IMR-90 (cell line): ENCODE data around the gene HVCN1. TPM values are rescaled to one million over a fixed set of nuclear protein-coding genes. Genes with fewer than 3 reads are reported as not detected.

Experiments
- ATAC-seq: fragments of 200-7000 bp; cut with Tn5 transposase; 2 replicates; pipeline ENCODE4 v1.9.1; 2020; ENCODE audit warnings: low read depth, mild to moderate bottlenecking, moderate library complexity
- BruUV-seq: library from RNA; stranded (reverse); fragments of 400-500 nt; replicated peaks from 2 replicates; lab custom pipeline; 2021; lab: Mats Ljungman, UMichigan
- CTCF ChIA-PET: fragments of 300-600 bp; formaldehyde crosslinking; extraction: SDS; loops from one replicate; lab custom pipeline; 2021; ENCODE audit warnings: antibody characterized with exemption; lab: Yijun Ruan, JAX
- POLR2A ChIA-PET: fragments of 300-600 bp; sonication (Branson Sonifier 250); formaldehyde crosslinking; loops from one replicate; lab custom pipeline; 2022; ENCODE audit warnings: antibody characterized with exemption; ENCODE audit not compliant: unreplicated experiment; lab: Charles Lee
- DNase-seq: peaks from one replicate; pipeline ENCODE4 v3.0.0; 2013
- H2AFZ ChIP-seq: replicated peaks from 2 replicates; pipeline ENCODE3; 2013; ENCODE audit warnings: low read length, mild to moderate bottlenecking; ENCODE audit not compliant: poor library complexity
- H2AK5ac ChIP-seq: 2 replicates; pipeline ENCODE4 v1.6.1; 2013; ENCODE audit warnings: low read depth, low read length, inconsistent platforms
- H2AK9ac ChIP-seq: replicated peaks from 2 replicates; pipeline ENCODE3; 2013; ENCODE audit warnings: mild to moderate bottlenecking, low read depth, low read length, moderate library complexity; ENCODE audit not compliant: poor library complexity
- H2BK120ac ChIP-seq: 2 replicates; pipeline ENCODE4 v1.6.1; 2013; ENCODE audit warnings: low read depth, low read length, inconsistent platforms
- H2BK15ac ChIP-seq: 3 replicates; pipeline ENCODE4 v1.6.1; 2013; ENCODE audit warnings: low read depth, low read length, inconsistent platforms
- H2BK20ac ChIP-seq: 2 replicates; pipeline ENCODE4 v1.6.1; 2013; ENCODE audit warnings: low read depth, mild to moderate bottlenecking, inconsistent platforms, low read length, moderate library complexity
- H2BK5ac ChIP-seq: 2 replicates; pipeline ENCODE4 v1.6.1; 2013; ENCODE audit warnings: mild to moderate bottlenecking, low read depth, low read length, inconsistent platforms; ENCODE audit not compliant: poor library complexity, severe bottlenecking
- H3K14ac ChIP-seq: replicated peaks from 2 replicates; pipeline ENCODE4 v1.6.1; 2013; ENCODE audit warnings: low read depth, low read length, inconsistent platforms
- H3K18ac ChIP-seq: 2 replicates; pipeline ENCODE4 v1.6.1; 2013; ENCODE audit warnings: low read depth, low read length, control low read depth
- H3K23ac ChIP-seq: 2 replicates; pipeline ENCODE4 v1.6.1; 2013; ENCODE audit warnings: low read depth, low read length, inconsistent platforms
- H3K27ac ChIP-seq: 2 replicates; pipeline ENCODE4 v1.5.1; 2013; ENCODE audit warnings: mild to moderate bottlenecking, control low read depth, low read length; ENCODE audit not compliant: insufficient read depth
- H3K27me3 ChIP-seq: 2 replicates; pipeline ENCODE4 v1.6.1; 2013; ENCODE audit warnings: low read length; ENCODE audit not compliant: control insufficient read depth, insufficient read depth
- H3K36me3 ChIP-seq: 2 replicates; pipeline ENCODE4 v1.6.1; 2013; ENCODE audit warnings: low read length, mixed read lengths; ENCODE audit not compliant: control insufficient read depth, insufficient read depth
- H3K4ac ChIP-seq: 2 replicates; pipeline ENCODE4 v1.6.1; 2013; ENCODE audit warnings: low read depth, low read length, inconsistent platforms
- H3K4me1 ChIP-seq: 2 replicates; pipeline ENCODE4 v1.6.1; 2013; ENCODE audit warnings: low read length, mixed read lengths; ENCODE audit not compliant: control insufficient read depth, insufficient read depth
- H3K4me2 ChIP-seq: 2 replicates; pipeline ENCODE4 v1.6.1; 2013; ENCODE audit warnings: low read depth, mild to moderate bottlenecking, control low read depth, low read length, moderate library complexity
- H3K4me3 ChIP-seq: 2 replicates; pipeline ENCODE4 v1.5.1; 2013; ENCODE audit warnings: low read depth, mild to moderate bottlenecking, control low read depth, low read length, moderate library complexity; ENCODE audit not compliant: insufficient read depth
- H3K56ac ChIP-seq: 2 replicates; pipeline ENCODE4 v1.6.1; 2013; ENCODE audit warnings: low read length, inconsistent platforms; ENCODE audit not compliant: insufficient read depth; ENCODE audit errors: extremely low read depth
- H3K79me1 ChIP-seq, 2 experiments: 2 replicates each; pipeline ENCODE4 v1.6.1; 2013; ENCODE audit warnings: low read length in 2 of 2, inconsistent platforms in 1 of 2, low read depth in 1 of 2
- H3K9ac ChIP-seq: 2 replicates; pipeline ENCODE4 v1.6.1; 2013; ENCODE audit warnings: low read depth, low read length, control low read depth
- H3K9me1 ChIP-seq: 2 replicates; pipeline ENCODE4 v1.6.1; 2013; ENCODE audit warnings: low read length, inconsistent platforms; ENCODE audit not compliant: insufficient read depth
- H3K9me3 ChIP-seq: 2 replicates; pipeline ENCODE4 v1.6.1; 2013; ENCODE audit warnings: low read length; ENCODE audit not compliant: control insufficient read depth, insufficient read depth
- H4K20me1 ChIP-seq: 2 replicates; pipeline ENCODE4 v1.6.1; 2013; ENCODE audit warnings: low read length, inconsistent platforms; ENCODE audit not compliant: insufficient read depth
- H4K5ac ChIP-seq: 2 replicates; pipeline ENCODE4 v1.6.1; 2013; ENCODE audit warnings: mild to moderate bottlenecking, low read depth, low read length, control low read depth
- H4K8ac ChIP-seq, 2 experiments: 2 replicates each; pipeline ENCODE4 v1.6.1; 2013; ENCODE audit warnings: low read depth in 2 of 2, low read length in 2 of 2, control low read depth in 1 of 2, inconsistent platforms in 1 of 2
- H4K91ac ChIP-seq: 2 replicates; pipeline ENCODE4 v1.6.1; 2013; ENCODE audit warnings: low read depth, low read length, inconsistent platforms; ENCODE audit not compliant: insufficient read depth
- BHLHE40 ChIP-seq: fragments of 150-350 bp; IDR thresholded peaks from 2 replicates; pipeline ENCODE4 v1.6.1; 2016; ENCODE audit warnings: mild to moderate bottlenecking, low read depth, low read length
- CHD1 ChIP-seq: IDR thresholded peaks from 2 replicates; pipeline ENCODE4 v1.6.1; 2012; ENCODE audit warnings: low read depth, low read length, improper control_type of control experiment
- FOS ChIP-seq: fragments of 150-350 bp; IDR thresholded peaks from 2 replicates; pipeline ENCODE4 v1.6.1; 2016; ENCODE audit warnings: low read depth, low read length
- MAFK ChIP-seq: IDR thresholded peaks from 2 replicates; pipeline ENCODE4 v1.6.1; 2012; ENCODE audit warnings: low read depth, low read length, improper control_type of control experiment
- MAZ ChIP-seq: IDR thresholded peaks from 2 replicates; pipeline ENCODE4 v1.6.1; 2012; ENCODE audit warnings: low read depth, mild to moderate bottlenecking, low read length, improper control_type of control experiment, moderate library complexity, borderline replicate concordance
- MXI1 ChIP-seq: IDR thresholded peaks from 2 replicates; pipeline ENCODE4 v1.6.1; 2012; ENCODE audit warnings: low read depth, mild to moderate bottlenecking, low read length, moderate library complexity, borderline replicate concordance
- NFE2L2 ChIP-seq: fragments of 150-350 bp; IDR thresholded peaks from 2 replicates; pipeline ENCODE4 v1.6.1; 2016; ENCODE audit warnings: low read depth, mild to moderate bottlenecking, low read length
- POLR2A ChIP-seq: IDR thresholded peaks from 2 replicates; pipeline ENCODE4 v1.6.1; 2012; ENCODE audit warnings: mild to moderate bottlenecking, low read depth, low read length
- RFX5 ChIP-seq: IDR thresholded peaks from 2 replicates; pipeline ENCODE4 v1.8.0; 2012; ENCODE audit warnings: low read depth, mild to moderate bottlenecking, low read length, moderate library complexity
- SMC3 ChIP-seq: fragments of 150-350 bp; IDR thresholded peaks from 2 replicates; pipeline ENCODE4 v1.6.1; 2016; ENCODE audit warnings: low read depth, mild to moderate bottlenecking, antibody characterized with exemption, low read length, moderate library complexity
- USF2 ChIP-seq: fragments of 150-350 bp; IDR thresholded peaks from 2 replicates; pipeline ENCODE4 v1.6.1; 2017; ENCODE audit warnings: mild to moderate bottlenecking, antibody characterized with exemption, low read length, low read depth
- WGBS, 2 experiments: methylation state at CpG; one replicate each; pipeline versions ENCODE4 v1.1.5 to v1.1.7; 2013; ENCODE audit warnings: missing lambda C conversion rate in 2 of 2; ENCODE audit not compliant: insufficient read length in 1 of 2; ENCODE audit errors: extremely low coverage in 2 of 2; 5-methylcytosine and 5-hydroxymethylcytosine counted together
- dilution Hi-C: fragments of 300-500 bp; cut with HindIII; formaldehyde crosslinking; loops from one replicate; pipeline ENCODE4 v1.14.3; 2018; ENCODE audit warnings: low sequenced_read_pairs; ENCODE audit not compliant: unreplicated experiment
- in situ Hi-C: fragments of 300-500 bp; cut with MboI; formaldehyde crosslinking; loops from 3 replicates; pipeline ENCODE4 v1.14.3; 2019; ENCODE audit warnings: low sequenced_read_pairs, inconsistent platforms, mixed read lengths
- intact Hi-C: fragments of 100-400 bp; cut with micrococcal nuclease; formaldehyde crosslinking; loops from 2 replicates; pipeline ENCODE4 v1.10.0; 2022
- polyA plus RNA-seq, 3 experiments: library from polyadenylated mRNA; depleted of rRNA; stranded (reverse); fragments of >200 nt; gene quantifications; 2 replicates each; pipeline ENCODE4 v1.2.3, GENCODE V29; 2012; ENCODE audit warnings: low replicate concordance in 1 of 3
- total RNA-seq: library from RNA; depleted of rRNA; stranded (reverse); fragments of >200 nt; gene quantifications from 2 replicates; pipeline ENCODE4 v1.2.3, GENCODE V29; 2012
- TF ChIP-seq, protein P1 (sequence below): fragments of 150-350 bp; IDR thresholded peaks from 2 replicates; pipeline ENCODE4 v1.6.1; 2016; ENCODE audit warnings: low read depth, mild to moderate bottlenecking, low read length, moderate library complexity, borderline replicate concordance
- TF ChIP-seq, protein P2 (sequence below): conservative IDR thresholded peaks from 2 replicates; pipeline ENCODE4 v1.5.1; 2012; ENCODE audit warnings: mild to moderate bottlenecking, low read depth, low read length, improper control_type of control experiment

Gene HVCN1
- total and polyA plus RNA-seq, 2 of the 4 experiments (the other 2 are of a cell fraction): 1.9 to 2.0 TPM

DNA sequence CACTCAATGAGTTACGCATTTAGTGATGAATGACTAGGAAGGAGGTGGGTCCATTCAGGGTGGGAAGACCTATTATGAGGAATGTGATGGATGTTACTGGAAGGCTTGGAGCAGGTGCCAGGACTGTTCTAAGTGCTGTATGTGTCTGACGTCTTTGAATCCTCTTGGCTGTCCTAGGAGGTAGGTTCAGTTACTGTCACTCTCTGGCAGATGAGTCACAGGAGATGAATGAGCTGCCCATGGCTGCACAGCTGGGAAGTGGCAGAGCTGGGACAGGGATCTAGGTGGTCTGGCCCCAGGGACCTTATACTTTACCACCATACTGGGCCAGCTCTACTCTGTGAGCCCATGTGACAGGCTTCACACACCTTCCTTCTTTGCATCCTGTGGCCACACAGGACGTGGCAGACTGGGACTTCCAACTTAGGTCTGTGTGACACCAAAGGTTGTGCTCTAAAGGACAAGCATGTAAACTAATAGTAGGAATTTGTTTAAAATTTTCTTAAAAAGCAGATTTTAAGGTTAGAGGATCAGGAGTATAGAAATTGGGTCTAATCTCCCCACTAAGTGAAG is 51.0 kb downstream of the HVCN1 start:
- Histone ChIP-seq H3K56ac (no peak overlapping the region), H3K4me1 (peaks cover 18% of the 10 kb centered on the region), H3K27me3 (no peaks in the 10 kb centered on the region), H3K4ac (peak overlapping the region; percentile 45), H3K4me3 (no peak overlapping the region), H3K18ac (no peak overlapping the region), H3K23ac (no peak overlapping the region; the same call in 1 of the 2 replicates), H3K27ac (no peak overlapping the region), H2AK9ac (no peak overlapping the region), H2BK120ac (peak overlapping the region; percentile 73; the same call in 1 of the 2 replicates), H3K36me3 (no peaks in the 10 kb centered on the region), H3K9me1 (peaks cover 22% of the 10 kb centered on the region), H3K4me2 (no peak overlapping the region), H2BK15ac (no peak overlapping the region), H3K14ac (peak overlapping the region; percentile 58; the same call in 1 of the 2 replicates), H3K9me3 (no peaks in the 10 kb centered on the region), H2BK20ac (peak overlapping the region; percentile 63; the same call in 1 of the 2 replicates), H4K8ac (no peak overlapping the region), H2AFZ (no peak overlapping the region), H4K91ac (no peak overlapping the region), H3K79me1 (peaks cover 0 to 12% of the 10 kb centered on the region in 2 experiments; a peak in 1 of 4 replicates), H2AK5ac (peak overlapping the region; percentile 88; the same call in 1 of the 2 replicates), H3K9ac (no peak overlapping the region), H4K20me1 (peaks cover 4% of the 10 kb centered on the region; the same call in 1 of the 2 replicates), H4K5ac (no peak overlapping the region), H2BK5ac (no peak overlapping the region)
- no TSS peak for BruUV-seq
- DNase-seq (no peak), ATAC-seq (no peak; the same call in 1 of the 2 replicates)
- intact Hi-C loops: no loop called here
- TF ChIP-seq, protein P1, sequence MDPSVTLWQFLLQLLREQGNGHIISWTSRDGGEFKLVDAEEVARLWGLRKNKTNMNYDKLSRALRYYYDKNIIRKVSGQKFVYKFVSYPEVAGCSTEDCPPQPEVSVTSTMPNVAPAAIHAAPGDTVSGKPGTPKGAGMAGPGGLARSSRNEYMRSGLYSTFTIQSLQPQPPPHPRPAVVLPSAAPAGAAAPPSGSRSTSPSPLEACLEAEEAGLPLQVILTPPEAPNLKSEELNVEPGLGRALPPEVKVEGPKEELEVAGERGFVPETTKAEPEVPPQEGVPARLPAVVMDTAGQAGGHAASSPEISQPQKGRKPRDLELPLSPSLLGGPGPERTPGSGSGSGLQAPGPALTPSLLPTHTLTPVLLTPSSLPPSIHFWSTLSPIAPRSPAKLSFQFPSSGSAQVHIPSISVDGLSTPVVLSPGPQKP: no peak
- TF ChIP-seq MXI1 (no peak), USF2 (no peak), RFX5 (no peak), NFE2L2 (no peak), CHD1 (no peak), MAFK (no peak), SMC3 (no peak), FOS (no peak), POLR2A (no peak), MAZ (no peak), BHLHE40 (no peak)
- TF ChIP-seq, protein P2, sequence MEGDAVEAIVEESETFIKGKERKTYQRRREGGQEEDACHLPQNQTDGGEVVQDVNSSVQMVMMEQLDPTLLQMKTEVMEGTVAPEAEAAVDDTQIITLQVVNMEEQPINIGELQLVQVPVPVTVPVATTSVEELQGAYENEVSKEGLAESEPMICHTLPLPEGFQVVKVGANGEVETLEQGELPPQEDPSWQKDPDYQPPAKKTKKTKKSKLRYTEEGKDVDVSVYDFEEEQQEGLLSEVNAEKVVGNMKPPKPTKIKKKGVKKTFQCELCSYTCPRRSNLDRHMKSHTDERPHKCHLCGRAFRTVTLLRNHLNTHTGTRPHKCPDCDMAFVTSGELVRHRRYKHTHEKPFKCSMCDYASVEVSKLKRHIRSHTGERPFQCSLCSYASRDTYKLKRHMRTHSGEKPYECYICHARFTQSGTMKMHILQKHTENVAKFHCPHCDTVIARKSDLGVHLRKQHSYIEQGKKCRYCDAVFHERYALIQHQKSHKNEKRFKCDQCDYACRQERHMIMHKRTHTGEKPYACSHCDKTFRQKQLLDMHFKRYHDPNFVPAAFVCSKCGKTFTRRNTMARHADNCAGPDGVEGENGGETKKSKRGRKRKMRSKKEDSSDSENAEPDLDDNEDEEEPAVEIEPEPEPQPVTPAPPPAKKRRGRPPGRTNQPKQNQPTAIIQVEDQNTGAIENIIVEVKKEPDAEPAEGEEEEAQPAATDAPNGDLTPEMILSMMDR: no peak
- WGBS, 2 experiments: no CpG with 5 or more reads among the region's 3 CpGs
- ChIA-PET POLR2A (no interaction called here), CTCF (no interaction called here)
- in situ Hi-C loops: no loop called here
- dilution Hi-C loops: no loop called here
